T-cell (primary cell): ENCODE results near the gene TMEM161A. TPM values are rescaled to one million over a fixed set of nuclear protein-coding genes. Genes with fewer than 3 reads are reported as not detected.

Experiments
- ATAC-seq, 4 experiments: fragments of 200-7000 bp in 3 of 4; fragments of 150-1000 bp in 1 of 4; cut with Tn5 transposase; replicated peaks in 1 of 4; 1 replicate in 3 of 4; 2 replicates in 1 of 4; pipeline ENCODE4 v1.10.0; 2021; ENCODE audit warnings: moderate library complexity in 3 of 4, mild to moderate bottlenecking in 2 of 4, moderate number of reproducible peaks in 1 of 4
- CTCF ChIA-PET, 2 donors: fragments of 300-600 bp; sonication (Branson Sonifier 250); formaldehyde crosslinking; loops; one replicate each; lab custom pipeline; 2022; ENCODE audit warnings: antibody characterized with exemption in 2 of 2; lab: Charles Lee
- POLR2A ChIA-PET, 2 donors: fragments of 300-600 bp; sonication (Branson Sonifier 250); formaldehyde crosslinking; loops; one replicate each; lab custom pipeline; 2022; ENCODE audit warnings: antibody characterized with exemption in 2 of 2; lab: Charles Lee
- DNase-seq, 35 experiments: peaks; one replicate each; pipeline versions ENCODE4 v3.0.0 to v3.0.0-alpha.2; 2013 to 2023
- H3K27ac ChIP-seq: one replicate; pipeline ENCODE4 v1.5.1; 2013; ENCODE audit warnings: low read length
- H3K27me3 ChIP-seq, 2 experiments: replicated peaks in 1 of 2; 1 replicate in 1 of 2; 2 replicates in 1 of 2; pipeline versions ENCODE4 v1.6.1 to v1.7.0; 2013; ENCODE audit warnings: low read length in 1 of 2, mixed read lengths in 1 of 2; ENCODE audit not compliant: control insufficient read depth in 2 of 2, insufficient read depth in 2 of 2; ENCODE audit errors: extremely low read depth in 1 of 2
- H3K36me3 ChIP-seq, 2 donors: 1 replicate in 1 of 2; 2 replicates in 1 of 2; pipeline versions ENCODE4 v1.6.1 to v1.7.0; 2013; ENCODE audit warnings: low read length in 1 of 2; ENCODE audit not compliant: control insufficient read depth in 2 of 2, insufficient read depth in 1 of 2; ENCODE audit errors: extremely low read depth in 1 of 2
- H3K4me1 ChIP-seq, 2 experiments: 1 replicate in 1 of 2; 2 replicates in 1 of 2; pipeline versions ENCODE4 v1.6.1 to v1.7.0; 2013; ENCODE audit warnings: low read length in 2 of 2, mixed read lengths in 1 of 2; ENCODE audit not compliant: insufficient read depth in 2 of 2, control insufficient read depth in 1 of 2; ENCODE audit errors: extremely low read depth in 1 of 2
- H3K4me3 ChIP-seq, 2 donors: 1 replicate in 1 of 2; 2 replicates in 1 of 2; pipeline versions ENCODE4 v1.5.1 to v1.7.0; 2013; ENCODE audit warnings: mild to moderate bottlenecking in 2 of 2, low read length in 1 of 2, moderate library complexity in 1 of 2; ENCODE audit not compliant: control insufficient read depth in 1 of 2; ENCODE audit errors: extremely low read depth in 1 of 2
- H3K9me3 ChIP-seq: 2 replicates; pipeline ENCODE4 v1.7.0; 2013
- H3K27ac Mint-ChIP-seq, 2 donors: one replicate each; pipeline ENCODE4 v1.8.0; 2020 to 2021; ENCODE audit warnings: mild to moderate bottlenecking in 2 of 2, mixed read lengths in 2 of 2
- H3K27me3 Mint-ChIP-seq, 2 donors: one replicate each; pipeline ENCODE4 v1.8.0; 2021 to 2022; ENCODE audit warnings: mixed read lengths in 2 of 2
- H3K36me3 Mint-ChIP-seq: one replicate; pipeline ENCODE4 v1.8.0; 2021; ENCODE audit warnings: mixed read lengths
- H3K4me1 Mint-ChIP-seq, 3 donors: one replicate each; pipeline ENCODE4 v1.8.0; 2020 to 2022; ENCODE audit warnings: mixed read lengths in 3 of 3, mild to moderate bottlenecking in 1 of 3
- H3K4me3 Mint-ChIP-seq, 3 donors: one replicate each; pipeline ENCODE4 v1.8.0; 2020 to 2022; ENCODE audit warnings: mild to moderate bottlenecking in 3 of 3, mixed read lengths in 3 of 3, moderate library complexity in 3 of 3
- H3K9me3 Mint-ChIP-seq, 3 donors: one replicate each; pipeline ENCODE4 v1.8.0; 2020 to 2022; ENCODE audit warnings: mixed read lengths in 3 of 3
- WGBS: methylation state at CpG from one replicate; pipeline ENCODE4 v1.1.5; 2013; ENCODE audit warnings: missing lambda C conversion rate; ENCODE audit not compliant: insufficient coverage; 5-methylcytosine and 5-hydroxymethylcytosine counted together
- total RNA-seq, 35 experiments: library from RNA in 6 of 35; stranded (reverse) in 6 of 35; fragments of 120-200 nt in 1 of 35; gene quantifications; one replicate each; pipeline versions ENCODE4 v1.2.1 to v1.2.4 and lab custom pipeline; 2013 to 2026

Gene TMEM161A
- total RNA-seq, 5 donors from 2014 or later (not counting 1 experiment from before 2014, with no cell fraction given) = 14.3 to 36.7 (median 34.4) TPM

- Histone ChIP-seq H3K27ac (no peak overlapping the region), H3K9me3 (no peaks in the 10 kb centered on the region), H3K4me3 (no peak overlapping the region), H3K4me1 (no peaks in the 10 kb centered on the region), H3K36me3 (peaks cover 3 to 4% of the 10 kb centered on the region in 2 donors), H3K27me3 (no peaks in the 10 kb centered on the region)
- CTCF ChIA-PET = interaction anchor here (0.6 to 1.1 kb wide), 3 partner anchors 12 to 68 kb away, joined by 3 to 5 read pairs (median 3); no protein-coding TSS in a partner anchor
- Mint-ChIP-seq H3K9me3 (no peaks in the 10 kb centered on the region), H3K27ac (no peak overlapping the region), H3K4me1 (peaks cover 2 to 7% (median 2%) of the 10 kb centered on the region in 3 donors), H3K27me3 (no peaks in the 10 kb centered on the region), H3K36me3 (peaks cover 23% of the 10 kb centered on the region), H3K4me3 (no peak overlapping the region)
- DNase-seq = no peak
- POLR2A ChIA-PET = no interaction called here
- WGBS = 90% methylated on average over 2 of the region's 6 CpGs
- no peak for ATAC-seq
Observed at GRCh38 chr19:19157808-19158207, 19.5 kb upstream of the TMEM161A start.

- WGBS = 84% methylated on average over 3 of the region's 10 CpGs
- H3K36me3 ChIP-seq = peaks cover 3 to 4% of the 10 kb centered on the region in 2 donors
- no peaks in the 10 kb centered on the region for H3K4me1 Mint-ChIP-seq
Observed at GRCh38 chr19:19155495-19156219, 17.4 kb upstream of the TMEM161A start.

DNA sequence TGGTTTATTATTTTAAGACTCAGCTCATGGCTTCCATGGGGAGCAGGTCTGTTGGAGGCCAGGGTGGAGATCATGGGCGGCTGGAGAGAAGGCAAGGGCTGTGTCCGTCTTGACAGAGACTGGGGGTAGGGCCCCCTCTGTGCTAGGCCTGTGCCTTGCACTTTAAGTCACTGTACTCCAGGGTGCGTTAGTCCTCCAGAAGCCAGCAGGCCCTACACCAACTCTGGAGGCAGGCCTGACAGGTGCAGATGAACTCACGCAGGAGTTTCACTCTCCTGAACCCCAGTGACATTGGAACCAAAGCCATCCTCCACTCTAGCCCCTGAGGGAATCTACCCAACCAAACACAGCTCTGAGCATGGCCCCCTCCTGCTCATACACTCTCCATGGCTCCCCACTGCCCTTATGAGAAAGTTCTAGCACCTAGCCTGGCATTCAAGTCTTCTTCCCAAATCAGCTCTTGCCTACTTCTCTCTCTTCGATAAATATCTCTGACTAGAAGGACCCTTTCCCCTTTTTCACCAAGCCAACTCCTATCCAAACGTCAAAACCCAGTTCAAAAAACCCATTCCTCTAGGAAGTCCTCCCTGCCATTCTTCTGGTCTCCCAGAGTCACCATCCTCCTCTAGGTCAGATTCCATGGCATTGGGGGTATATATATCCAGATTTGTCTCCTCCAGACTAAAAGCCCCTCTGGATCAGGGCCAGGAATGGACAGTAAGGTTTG, 16.7 kb upstream of the TMEM161A start:
- Histone ChIP-seq H3K9me3 (no peaks in the 10 kb centered on the region), H3K27ac (no peak overlapping the region), H3K4me1 (no peaks in the 10 kb centered on the region), H3K36me3 (peaks cover 3 to 4% of the 10 kb centered on the region in 2 donors), H3K4me3 (no peak overlapping the region), H3K27me3 (no peaks in the 10 kb centered on the region)
- no peak overlapping the region for H3K4me3 Mint-ChIP-seq
- 100% methylated on average over 3 of the region's 6 CpGs for WGBS
- POLR2A ChIA-PET = no interaction called here
- H3K27ac Mint-ChIP-seq = no peak overlapping the region
- CTCF ChIA-PET = interaction anchor here in 1 of 2 donors (0.6 kb wide), 1 partner anchor 84 kb away, joined by 3 read pairs; no protein-coding TSS in a partner anchor
- peaks cover 23% of the 10 kb centered on the region for H3K36me3 Mint-ChIP-seq
- H3K27me3 Mint-ChIP-seq = no peaks in the 10 kb centered on the region
- H3K4me1 Mint-ChIP-seq = no peaks in the 10 kb centered on the region
- ATAC-seq = no peak
- H3K9me3 Mint-ChIP-seq = no peaks in the 10 kb centered on the region
- DNase-seq = no peak

More at GRCh38 chr19:19155495-19156219, 17.4 kb upstream of the TMEM161A start:
- no peaks in the 10 kb centered on the region for H3K9me3 Mint-ChIP-seq
- H3K27ac Mint-ChIP-seq = no peak overlapping the region
- H3K9me3 ChIP-seq = no peaks in the 10 kb centered on the region
- no peaks in the 10 kb centered on the region for H3K27me3 Mint-ChIP-seq
- no peaks in the 10 kb centered on the region for H3K27me3 ChIP-seq
- no peak overlapping the region for H3K4me3 Mint-ChIP-seq
- ATAC-seq = no peak
- H3K27ac ChIP-seq = no peak overlapping the region
- ChIA-PET POLR2A (no interaction called here), CTCF (interaction anchor here in 1 of 2 donors (1.1 kb wide), 1 partner anchor 1111 kb away, joined by 3 read pairs; no protein-coding TSS in a partner anchor)
- H3K36me3 Mint-ChIP-seq = peaks cover 23% of the 10 kb centered on the region
- H3K4me1 ChIP-seq = no peaks in the 10 kb centered on the region
- DNase-seq = no peak
- H3K4me3 ChIP-seq = no peak overlapping the region

DNA sequence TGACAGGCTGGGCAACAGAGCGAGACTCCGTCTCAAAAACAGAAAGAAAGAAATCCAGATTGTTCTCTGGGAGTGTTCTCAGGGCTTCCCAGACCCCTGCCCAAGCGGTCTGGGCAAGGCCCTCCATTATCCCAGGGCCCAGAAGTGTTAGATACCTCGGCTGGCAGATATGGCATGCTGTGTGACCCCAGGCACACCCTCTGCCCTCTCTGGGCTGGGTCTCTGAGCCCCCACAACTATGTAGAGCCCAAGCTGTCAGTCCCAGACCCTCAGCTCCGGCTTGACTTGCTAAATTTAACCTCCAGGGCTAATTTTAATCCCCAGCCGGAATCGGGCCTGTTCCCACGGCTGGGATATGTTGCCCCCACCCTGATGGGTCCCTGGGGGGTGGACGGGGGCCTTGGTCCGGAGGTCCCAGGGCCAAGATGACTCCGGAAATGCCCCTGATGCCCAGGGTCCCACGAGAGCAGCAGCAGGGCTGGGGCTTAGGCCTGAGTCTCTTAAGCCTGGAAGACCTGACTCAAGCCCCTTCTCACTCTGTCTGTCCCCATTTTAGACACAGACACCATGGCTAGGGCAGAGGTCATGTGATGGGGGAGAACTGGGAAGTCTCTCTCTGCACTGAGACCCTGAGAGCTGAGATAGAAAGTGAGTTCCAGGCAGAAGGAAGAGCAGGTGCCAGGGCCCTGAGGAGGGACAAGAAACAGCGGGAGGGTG, 14.5 kb upstream of the TMEM161A start:
- POLR2A ChIA-PET = no interaction called here
- H3K4me1 Mint-ChIP-seq = no peaks in the 10 kb centered on the region

GRCh38 chr19:19151418-19151817, 13.1 kb upstream of the TMEM161A start:
- peaks cover 20% of the 10 kb centered on the region for H3K36me3 Mint-ChIP-seq
- 82% methylated on average over 5 of the region's 11 CpGs for WGBS
- Histone ChIP-seq H3K36me3 (peaks cover 13 to 15% of the 10 kb centered on the region in 2 donors), H3K27me3 (no peaks in the 10 kb centered on the region), H3K4me1 (peaks cover 0 to under 1% of the 10 kb centered on the region in 2 experiments), H3K4me3 (no peak overlapping the region), H3K9me3 (no peaks in the 10 kb centered on the region), H3K27ac (no peak overlapping the region)
- ChIA-PET POLR2A (no interaction called here), CTCF (no interaction called here)
- H3K27me3 Mint-ChIP-seq = no peaks in the 10 kb centered on the region
- no peak for ATAC-seq
- no peak overlapping the region for H3K27ac Mint-ChIP-seq
- H3K4me1 Mint-ChIP-seq = no peaks in the 10 kb centered on the region
- no peak for DNase-seq
- no peak overlapping the region for H3K4me3 Mint-ChIP-seq
- H3K9me3 Mint-ChIP-seq = no peaks in the 10 kb centered on the region

More for the DNA sequence above, 14.5 kb upstream of the TMEM161A start:
- no peaks in the 10 kb centered on the region for H3K4me1 ChIP-seq
- no peak overlapping the region for H3K4me3 ChIP-seq
- 82% methylated on average over 12 of the region's 13 CpGs for WGBS
- no peaks in the 10 kb centered on the region for H3K27me3 ChIP-seq
- ATAC-seq (no peak), DNase-seq (no peak)
- peaks cover 12% of the 10 kb centered on the region in 2 donors for H3K36me3 ChIP-seq
- Mint-ChIP-seq H3K4me3 (no peak overlapping the region), H3K36me3 (peaks cover 21% of the 10 kb centered on the region), H3K9me3 (no peaks in the 10 kb centered on the region), H3K27ac (no peak overlapping the region), H3K27me3 (no peaks in the 10 kb centered on the region)
- H3K9me3 ChIP-seq = no peaks in the 10 kb centered on the region
- H3K27ac ChIP-seq = no peak overlapping the region
- CTCF ChIA-PET = interaction anchor here in 1 of 2 donors (0.6 kb wide), 1 partner anchor 180 kb away, joined by 5 read pairs; no protein-coding TSS in a partner anchor

- no peak overlapping the region for H3K4me3 ChIP-seq
- no peak overlapping the region for H3K4me3 Mint-ChIP-seq
- peaks cover 0 to 9% of the 10 kb centered on the region in 2 experiments for H3K4me1 ChIP-seq
- H3K27ac ChIP-seq = no peak overlapping the region
- ATAC-seq (no peak), DNase-seq (no peak)
- H3K27me3 Mint-ChIP-seq = no peaks in the 10 kb centered on the region
- H3K4me1 Mint-ChIP-seq = peaks cover 0 to 2% (median 0%) of the 10 kb centered on the region in 3 donors
- H3K27me3 ChIP-seq = no peaks in the 10 kb centered on the region
- ChIA-PET CTCF (no interaction called here), POLR2A (interaction anchor here in 1 of 2 donors (0.6 kb wide), 1 partner anchor 656 kb away, joined by 4 read pairs; no protein-coding TSS in a partner anchor)
- peaks cover 8 to 12% of the 10 kb centered on the region in 2 donors for H3K36me3 ChIP-seq
- no peaks in the 10 kb centered on the region for H3K9me3 Mint-ChIP-seq
- H3K9me3 ChIP-seq = no peaks in the 10 kb centered on the region
- 100% methylated on average over 1 of the region's 2 CpGs for WGBS
- H3K27ac Mint-ChIP-seq = no peak overlapping the region
- peaks cover 8% of the 10 kb centered on the region for H3K36me3 Mint-ChIP-seq
Observed at GRCh38 chr19:19149435-19149834, 11.2 kb upstream of the TMEM161A start.
